Prostate gland (tissue), 2 donors: ENCODE results near the gene KRT6B. TPM values are rescaled to one million over a fixed set of nuclear protein-coding genes. Genes with fewer than 3 reads are reported as not detected.

Source experiments
- DNase-seq: peaks from one replicate; pipeline ENCODE4 v3.0.0-alpha.2; 2019; ENCODE audit warnings: low spot score
- H3K27ac ChIP-seq, 2 donors: fragments of 200-600 bp; sonication (generic); 2 replicates each; pipeline ENCODE4 v1.5.1; 2017 to 2019
- H3K27me3 ChIP-seq: fragments of 200-600 bp; sonication (generic); replicated peaks from 2 replicates; pipeline ENCODE4 v1.5.1; 2019; ENCODE audit not compliant: insufficient read depth
- H3K36me3 ChIP-seq, 2 donors: fragments of 200-600 bp; sonication (generic); 1 replicate in 1 of 2; 2 replicates in 1 of 2; pipeline versions ENCODE4 v1.5.1 to v1.8.1; 2017 to 2019
- H3K4me1 ChIP-seq: fragments of 200-600 bp; sonication (generic); replicated peaks from 2 replicates; pipeline ENCODE4 v1.5.1; 2019
- H3K4me3 ChIP-seq, 2 donors: fragments of 200-600 bp; sonication (generic); 2 replicates each; pipeline ENCODE4 v1.5.1; 2017 to 2019
- H3K9me3 ChIP-seq: fragments of 200-600 bp; sonication (generic); 2 replicates; pipeline ENCODE4 v1.5.1; 2017
- CTCF ChIP-seq, 4 experiments: fragments of 200-600 bp in 2 of 4; fragments of 450-650 bp in 2 of 4; sonication (generic) in 2 of 4; IDR thresholded peaks; 1 replicate in 3 of 4; 2 replicates in 1 of 4; pipeline ENCODE4 v1.5.1; 2016 to 2019; ENCODE audit warnings: antibody characterized with exemption in 4 of 4, mild to moderate bottlenecking in 2 of 4, moderate library complexity in 2 of 4
- POLR2A ChIP-seq: fragments of 450-650 bp; IDR thresholded peaks from one replicate; pipeline ENCODE4 v1.6.1; 2016; ENCODE audit warnings: antibody characterized with exemption, mild to moderate bottlenecking
- POLR2AphosphoS5 ChIP-seq: sonication (generic); formaldehyde crosslinking; IDR thresholded peaks from one replicate; pipeline ENCODE4 v1.6.1; 2017; ENCODE audit warnings: antibody characterized with exemption
- WGBS: methylation state at CpG from one replicate; pipeline ENCODE4 v1.1.5; 2018; 5-methylcytosine and 5-hydroxymethylcytosine counted together
- intact Hi-C: fragments of 100-400 bp; cut with DNase I; formaldehyde crosslinking; loops from one replicate; pipeline ENCODE4 v1.14.2; 2022
- total RNA-seq, 2 donors: library from RNA; depleted of rRNA; stranded (reverse); fragments of >200 nt; gene quantifications; one replicate each; pipeline ENCODE4 v1.1.0, GENCODE V29; 2016

KRT6B gene
- total RNA-seq, 2 donors from 2014 or later, result 0.40 to 0.87 TPM

DNA sequence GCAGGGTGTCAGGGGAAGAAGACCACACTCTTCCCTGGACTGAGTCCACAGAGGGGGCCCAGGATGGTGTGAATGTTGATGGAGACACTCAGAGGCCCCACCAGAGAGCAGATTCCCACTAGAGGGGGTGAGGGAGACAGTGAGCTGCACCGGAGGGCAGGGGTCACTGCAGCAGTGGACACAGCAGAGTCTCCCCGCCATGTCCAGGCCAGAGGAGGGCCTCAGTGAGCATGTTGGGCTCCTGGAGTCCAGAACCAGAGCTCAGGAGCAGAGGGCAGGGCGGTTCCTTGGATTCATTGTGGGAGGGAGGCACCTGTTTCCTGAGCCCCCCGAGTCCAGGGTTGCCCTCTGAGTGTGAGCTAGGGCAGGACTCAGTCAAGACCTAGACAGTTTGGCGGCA is 44.0 kb downstream of the KRT6B start:
- Histone ChIP-seq H3K27me3 (no peaks in the 10 kb centered on the region), H3K4me1 (no peaks in the 10 kb centered on the region), H3K9me3 (no peaks in the 10 kb centered on the region), H3K27ac (no peak overlapping the region), H3K36me3 (no peaks in the 10 kb centered on the region), H3K4me3 (no peak overlapping the region)
- no peak for DNase-seq
- WGBS, result 84% methylated on average over 5 of the region's 5 CpGs
- no peak for TF ChIP-seq POLR2A
- no peak for TF ChIP-seq POLR2AphosphoS5
- TF ChIP-seq CTCF (IDR thresholded peaks at IDR 0.05), result no peak
- intact Hi-C loops, result no loop called here

- no peak for DNase-seq
- intact Hi-C loops, result no loop called here
- Histone ChIP-seq H3K36me3 (no peaks in the 10 kb centered on the region), H3K9me3 (no peaks in the 10 kb centered on the region), H3K27ac (no peak within 1 kb of the TSS), H3K4me3 (no peak within 1 kb of the TSS), H3K27me3 (no peaks in the 10 kb centered on the region), H3K4me1 (no peaks in the 10 kb centered on the region)
- WGBS, result 97% methylated on average over 13 of the region's 14 CpGs
- TF ChIP-seq CTCF (IDR thresholded peaks at IDR 0.05) (no peak), POLR2A (no peak), POLR2AphosphoS5 (no peak)
Observed at GRCh38 chr12:52405922-52406385, 46.0 kb downstream of the KRT6B start, which contains the start of gene KRT82. Gene KRT82, minus strand, starts transcription at chr12:52406335. Its CDS starts 58 bp downstream, at chr12:52406277.

DNA sequence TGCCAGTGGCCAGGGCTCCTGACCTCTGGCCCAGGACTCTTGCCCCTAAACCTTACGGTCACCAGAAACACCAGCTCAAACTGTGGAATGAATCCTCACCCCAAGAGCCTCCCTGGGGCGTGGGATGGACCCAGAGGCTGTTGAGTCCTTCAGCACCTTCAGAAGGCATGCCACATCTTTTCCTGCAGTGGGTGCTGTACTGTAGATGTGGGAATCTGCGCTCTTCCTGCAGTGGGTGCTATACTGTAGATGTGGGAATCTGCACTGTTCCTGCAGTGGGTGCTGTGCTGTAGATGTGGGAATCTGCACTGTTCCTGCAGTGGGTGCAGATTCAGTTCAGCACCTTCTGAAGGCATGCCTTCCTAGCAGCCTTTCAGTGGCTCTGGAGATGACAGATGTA is 47.0 kb downstream of the KRT6B start:
- Histone ChIP-seq H3K36me3 (no peaks in the 10 kb centered on the region), H3K9me3 (no peaks in the 10 kb centered on the region), H3K4me1 (no peaks in the 10 kb centered on the region), H3K4me3 (no peak overlapping the region), H3K27me3 (no peaks in the 10 kb centered on the region), H3K27ac (no peak overlapping the region)
- DNase-seq, result no peak
- no peak for TF ChIP-seq POLR2AphosphoS5
- intact Hi-C loops, result no loop called here
- 96% methylated on average over 3 of the region's 3 CpGs for WGBS

DNA sequence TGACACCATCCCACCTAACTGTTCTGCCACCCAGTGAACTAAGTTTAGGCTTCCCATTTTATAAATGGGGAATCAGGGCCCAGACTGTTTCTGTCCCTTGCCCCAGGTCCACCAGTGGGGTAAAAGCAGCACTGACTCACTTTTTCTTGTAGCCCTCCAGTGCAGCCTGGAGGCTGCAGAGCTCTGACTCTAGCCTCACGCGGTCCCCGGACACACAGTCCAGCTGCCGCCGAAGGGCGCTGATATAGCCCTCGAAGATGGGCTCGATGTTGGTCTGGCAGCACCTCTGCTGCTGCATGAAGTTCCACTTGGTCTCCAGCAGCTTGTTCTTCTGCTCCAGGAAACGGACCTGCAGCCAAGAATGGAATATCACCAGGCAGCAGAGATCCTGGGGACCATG is 48.4 kb downstream of the KRT6B start:
- intact Hi-C loops, result no loop called here
- H3K4me1 ChIP-seq, result no peaks in the 10 kb centered on the region
- no peak for TF ChIP-seq CTCF (IDR thresholded peaks at IDR 0.05)
- TF ChIP-seq POLR2A, result no peak
- TF ChIP-seq POLR2AphosphoS5, result no peak

GRCh38 chr12:52402873-52403540 is 48.9 kb downstream of the KRT6B start:
- no peaks in the 10 kb centered on the region for H3K4me1 ChIP-seq
- H3K27me3 ChIP-seq, result no peaks in the 10 kb centered on the region
- no peak overlapping the region for H3K4me3 ChIP-seq
- H3K9me3 ChIP-seq, result no peaks in the 10 kb centered on the region
- no peak overlapping the region for H3K27ac ChIP-seq
- TF ChIP-seq POLR2AphosphoS5 (no peak), CTCF (IDR thresholded peaks at IDR 0.05) (no peak), POLR2A (no peak)
- no peaks in the 10 kb centered on the region for H3K36me3 ChIP-seq
- intact Hi-C loops, result no loop called here
- no peak for DNase-seq
- 65% methylated on average over 3 of the region's 3 CpGs for WGBS

More for the DNA sequence above, 48.4 kb downstream of the KRT6B start:
- no peak overlapping the region for H3K27ac ChIP-seq
- no peaks in the 10 kb centered on the region for H3K9me3 ChIP-seq
- no peaks in the 10 kb centered on the region for H3K36me3 ChIP-seq
- no peak overlapping the region for H3K4me3 ChIP-seq
- WGBS, result 95% methylated on average over 9 of the region's 9 CpGs
- no peak for DNase-seq
- H3K27me3 ChIP-seq, result no peaks in the 10 kb centered on the region
